ENCODE results near the gene MPPE1. TPM values are rescaled to one million over a fixed set of nuclear protein-coding genes. Genes with fewer than 3 reads are reported as not detected.
"Not testable (repeated sequence)": the region's sequence is repeated elsewhere in the genome, so short reads cannot be mapped to it uniquely, and the experiment has no call there.

Gene MPPE1
- 39.9 TPM for total RNA-seq
- long read RNA-seq, full-length matches to known transcripts, result 33 of 66 reads
- long read RNA-seq, partial matches to known transcripts, result 9 of 66 reads
- long read RNA-seq, other reads (novel, unspliced or antisense), result 24 of 66 reads

- peak; percentile 95 for DNase-seq (ENCODE audit: low spot score)
- intact Hi-C loops (cut with DNase I), result loop anchor here (2.0 kb wide), 1 partner anchor 58 kb away; the partner anchor contains the start of gene CHMP1B
Observed at GRCh38 chr18:11908182-11909060, at the start of gene MPPE1. Gene MPPE1, minus strand, starts transcription at chr18:11908317. Its CDS starts 11,053 bp downstream, at chr18:11897264.

GRCh38 chr18:11957636-11958035 lies 49.5 kb upstream of the MPPE1 start:
- peak; percentile 20 for DNase-seq (ENCODE audit: low spot score)
- intact Hi-C loops (cut with DNase I), result no loop called here

- no peak for DNase-seq (ENCODE audit: low spot score)
- intact Hi-C loops (cut with DNase I), result no loop called here
Observed at GRCh38 chr18:11956371-11957308, 48.5 kb upstream of the MPPE1 start.

GRCh38 chr18:11955239-11956029 lies 47.3 kb upstream of the MPPE1 start:
- intact Hi-C loops (cut with DNase I), result no loop called here
- DNase-seq (ENCODE audit: low spot score), result peak; percentile 70

- intact Hi-C loops (cut with DNase I), result no loop called here
Observed at GRCh38 chr18:11953113-11953512, 45.0 kb upstream of the MPPE1 start.

GRCh38 chr18:11951390-11951851 lies 43.3 kb upstream of the MPPE1 start:
- intact Hi-C loops (cut with DNase I), result no loop called here
- peak; percentile 49 for DNase-seq (ENCODE audit: low spot score)

More at GRCh38 chr18:11953113-11953512, 45.0 kb upstream of the MPPE1 start:
- peak; percentile 5 for DNase-seq (ENCODE audit: low spot score)

GRCh38 chr18:11950824-11951223 lies 42.7 kb upstream of the MPPE1 start:
- peak; percentile 26 for DNase-seq (ENCODE audit: low spot score)
- intact Hi-C loops (cut with DNase I), result no loop called here

- no peak for DNase-seq (ENCODE audit: low spot score)
- intact Hi-C loops (cut with DNase I), result no loop called here
Observed at GRCh38 chr18:11948852-11949523, 40.9 kb upstream of the MPPE1 start.

- DNase-seq (ENCODE audit: low spot score), result peak; percentile 97
Observed at GRCh38 chr18:11947214-11948191, 39.4 kb upstream of the MPPE1 start.

GRCh38 chr18:11946756-11947155 lies 38.6 kb upstream of the MPPE1 start:
- DNase-seq (ENCODE audit: low spot score), result no peak
- intact Hi-C loops (cut with DNase I), result loop anchor here (1.0 kb wide), 1 partner anchor 35 kb away; the partner anchor contains the start of gene IMPA2

More at GRCh38 chr18:11947214-11948191, 39.4 kb upstream of the MPPE1 start:
- intact Hi-C loops (cut with DNase I), result loop anchor here (1.0 kb wide), 1 partner anchor 34 kb away; the partner anchor contains the start of gene IMPA2

- intact Hi-C loops (cut with DNase I); DNase-seq (ENCODE audit: low spot score): not testable (repeated sequence)
Observed at GRCh38 chr18:11945834-11946659, 37.9 kb upstream of the MPPE1 start.

- intact Hi-C loops (cut with DNase I), result no loop called here
- no peak for DNase-seq (ENCODE audit: low spot score)
Observed at GRCh38 chr18:11944786-11945185, 36.7 kb upstream of the MPPE1 start.

- no peak for DNase-seq (ENCODE audit: low spot score)
- intact Hi-C loops (cut with DNase I), result no loop called here
Observed at GRCh38 chr18:11944252-11944651, 36.1 kb upstream of the MPPE1 start.

- intact Hi-C loops (cut with DNase I), result no loop called here
- DNase-seq (ENCODE audit: low spot score), result no peak
Observed at GRCh38 chr18:11943551-11943950, 35.4 kb upstream of the MPPE1 start.

GRCh38 chr18:11940956-11941355 lies 32.8 kb upstream of the MPPE1 start:
- intact Hi-C loops (cut with DNase I), result no loop called here
- DNase-seq (ENCODE audit: low spot score), result no peak

- intact Hi-C loops (cut with DNase I), result loop anchor here (1.0 kb wide), 2 partner anchors 57 to 101 kb away; no protein-coding TSS in a partner anchor
Observed at GRCh38 chr18:11937874-11938478, 29.9 kb upstream of the MPPE1 start.

More at GRCh38 chr18:11937874-11938478, 29.9 kb upstream of the MPPE1 start:
- DNase-seq (ENCODE audit: low spot score), result peak; percentile 83

Data from cardiac septum (tissue), 1 donor.